ENCODE data around the gene DNAH10.

DNAH10 gene

DNA sequence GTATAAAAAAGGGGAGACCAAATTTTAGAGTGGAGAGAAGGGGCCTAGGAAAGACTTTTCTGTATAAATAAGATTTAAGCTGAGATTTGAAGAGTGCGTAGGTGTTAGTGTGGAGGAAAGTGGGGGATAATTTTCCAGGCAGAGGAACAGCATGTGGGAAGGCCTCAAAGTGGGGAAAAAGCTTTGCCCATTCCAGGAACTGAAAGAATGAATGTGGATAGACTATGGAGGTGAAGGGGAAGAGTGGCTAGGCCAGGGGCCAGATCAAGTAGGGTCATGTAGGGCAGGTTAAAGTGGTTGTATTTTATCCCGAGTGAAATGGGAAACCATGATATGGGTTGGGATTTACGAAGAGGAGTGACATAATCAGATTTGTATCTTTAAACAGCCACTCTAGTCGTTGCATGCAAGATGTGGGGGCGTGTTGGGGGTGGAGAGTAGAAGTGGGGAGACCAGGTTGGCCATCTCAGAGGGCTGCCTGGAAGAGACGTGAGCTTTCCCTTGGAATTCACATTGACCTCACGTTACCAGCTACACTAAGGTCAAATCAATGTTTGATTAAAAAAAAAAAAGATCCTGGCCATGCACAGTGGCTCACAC, 214.2 kb downstream of the DNAH10 start:
- DNase-seq = no peak

DNA sequence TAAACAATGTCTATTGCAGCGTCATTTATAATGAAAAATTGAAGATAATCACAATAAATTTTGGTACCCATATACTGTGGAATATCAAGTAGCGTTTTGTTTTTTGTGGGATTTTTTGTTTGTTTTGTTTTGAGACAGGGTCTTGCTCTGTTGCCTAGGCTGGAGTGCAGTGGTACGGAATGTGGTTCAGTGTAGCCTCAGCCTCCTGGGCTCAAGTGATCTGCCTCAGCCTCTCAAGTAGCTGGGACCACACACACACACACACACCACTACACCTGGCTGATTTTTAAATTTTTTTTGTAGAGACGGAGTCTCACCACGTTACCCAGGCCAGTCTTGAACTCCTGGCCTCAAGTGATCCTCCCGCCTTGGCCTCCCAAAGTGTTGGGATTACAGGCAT, 217.5 kb downstream of the DNAH10 start:
- DNase-seq = no peak

DNA sequence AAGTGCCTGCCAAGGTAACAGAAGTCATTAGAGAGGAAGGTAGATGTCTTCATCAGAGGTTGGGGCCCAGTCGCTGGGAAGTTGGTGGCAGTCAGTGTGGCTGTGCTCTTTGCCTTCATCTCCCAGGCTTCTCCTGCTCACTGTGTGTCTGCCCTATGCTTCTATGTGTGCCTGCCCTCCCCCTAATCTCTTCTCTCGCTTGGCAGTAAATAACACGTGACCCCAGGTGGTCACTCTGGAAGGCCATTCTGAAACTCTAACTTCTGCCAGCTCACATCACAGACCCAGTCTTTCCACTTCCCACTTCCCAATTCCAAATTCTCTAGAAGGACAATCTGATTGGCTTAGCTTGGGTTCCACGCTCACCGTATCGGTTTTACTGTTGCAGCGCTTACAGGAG, 220.2 kb downstream of the DNAH10 start:
- DNase-seq = no peak

GRCh38 chr12:123983822-123984485, 221.9 kb downstream of the DNAH10 start:
- no peak for DNase-seq

GRCh38 chr12:123984903-123985302, 222.8 kb downstream of the DNAH10 start:
- no peak for DNase-seq

Measured in NCI-H2029 (cell line).